G401 (cell line): ENCODE results near the gene QARS1. TPM values are rescaled to one million over a fixed set of nuclear protein-coding genes. Genes with fewer than 3 reads are reported as not detected.

ENCODE experiments used
- DNase-seq: peaks from one replicate; pipeline ENCODE4 v3.0.0-alpha.2; 2015; ENCODE audit warnings: low spot score
- in situ Hi-C: cut with HindIII; loops from 2 replicates; pipeline ENCODE4 v1.10.0; 2016; ENCODE audit warnings: low sequenced_read_pairs, mixed read lengths
- total RNA-seq: library from RNA; depleted of rRNA; stranded (reverse); fragments of >200 nt; shearing (Covaris generic); gene quantifications from 2 replicates; pipeline ENCODE4 v1.2.3, GENCODE V29; 2014

Gene QARS1
- total RNA-seq, 1 experiment from 2014 or later = 274 TPM

GRCh38 chr3:49122022-49122421, 17.5 kb upstream of the QARS1 start:
- in situ Hi-C loops = no loop called here

DNA sequence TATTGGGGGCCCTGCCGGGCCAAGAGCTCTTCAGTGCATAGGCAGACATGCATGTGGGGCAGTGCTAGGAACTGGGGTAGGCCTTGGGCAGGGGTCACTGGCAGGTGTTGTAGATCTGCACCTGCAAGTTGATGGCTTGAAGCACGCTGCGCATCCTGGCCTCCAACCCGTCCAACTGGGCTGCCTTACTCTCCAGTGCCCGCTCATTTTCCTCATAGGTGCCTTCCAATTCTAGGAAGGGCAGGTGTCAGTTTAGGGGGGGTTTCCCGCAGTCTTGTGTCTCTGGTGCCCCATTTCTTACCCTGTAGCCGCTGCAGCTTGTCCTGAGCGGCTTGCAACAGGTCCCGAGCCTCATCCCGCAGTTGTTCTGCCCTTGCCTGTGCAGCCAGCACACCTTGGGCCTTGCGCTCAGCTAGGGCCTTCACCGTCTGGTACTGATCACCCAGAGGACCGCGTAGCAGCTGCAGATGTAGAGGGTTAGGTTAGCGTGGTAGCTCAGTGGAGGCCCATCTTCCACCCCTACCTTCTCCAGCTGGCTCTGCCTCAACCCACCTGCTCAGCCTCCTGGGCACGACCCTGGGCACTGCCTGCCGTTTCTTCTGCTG, 16.7 kb upstream of the QARS1 start:
- in situ Hi-C loops = no loop called here
- DNase-seq = no peak

More at GRCh38 chr3:49122022-49122421, 17.5 kb upstream of the QARS1 start:
- no peak for DNase-seq

DNA sequence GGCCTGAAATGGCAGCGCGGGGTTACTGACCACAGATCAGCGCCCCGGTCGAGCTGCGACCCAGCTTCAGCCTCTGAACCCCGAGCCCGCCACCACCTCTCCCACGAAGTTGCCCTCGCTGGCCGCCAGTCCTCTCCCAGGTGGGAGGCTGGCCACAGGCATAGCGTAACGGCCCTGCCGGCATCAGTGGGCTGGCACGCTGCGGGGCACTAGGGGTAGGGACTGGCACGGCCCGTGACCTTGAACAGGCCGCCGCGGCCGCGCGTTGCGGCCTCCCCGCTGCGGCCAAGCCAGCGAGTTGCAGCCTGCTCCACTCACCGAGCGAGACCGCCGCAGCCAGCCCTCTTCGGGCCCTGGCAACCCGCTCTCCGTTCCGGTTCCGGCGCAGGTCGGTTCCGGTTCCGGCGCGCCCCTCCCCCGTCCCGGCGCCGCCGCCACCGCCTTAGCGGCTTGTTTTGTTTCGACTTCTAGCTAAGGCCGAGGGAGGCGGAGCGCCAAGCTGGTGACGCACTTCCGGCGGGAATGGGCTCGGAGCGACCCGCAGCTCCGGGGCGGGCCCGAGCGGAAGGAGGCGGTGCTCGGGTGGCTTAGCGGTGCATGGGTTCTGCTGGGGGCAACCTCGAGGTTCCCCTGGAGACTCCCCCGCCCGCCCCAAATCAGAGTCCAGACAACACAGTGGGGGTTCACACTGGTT, 16.0 kb upstream of the QARS1 start, which contains the start of gene USP19:
USP19 (minus strand) TSS at position 386 of the 694 bp plus-strand sequence. CDS start 1,678 bp downstream, outside the sequence.
- DNase-seq = peak; percentile 96
- in situ Hi-C loops = no loop called here

GRCh38 chr3:49120096-49120437, 15.5 kb upstream of the QARS1 start:
- in situ Hi-C loops = no loop called here

DNA sequence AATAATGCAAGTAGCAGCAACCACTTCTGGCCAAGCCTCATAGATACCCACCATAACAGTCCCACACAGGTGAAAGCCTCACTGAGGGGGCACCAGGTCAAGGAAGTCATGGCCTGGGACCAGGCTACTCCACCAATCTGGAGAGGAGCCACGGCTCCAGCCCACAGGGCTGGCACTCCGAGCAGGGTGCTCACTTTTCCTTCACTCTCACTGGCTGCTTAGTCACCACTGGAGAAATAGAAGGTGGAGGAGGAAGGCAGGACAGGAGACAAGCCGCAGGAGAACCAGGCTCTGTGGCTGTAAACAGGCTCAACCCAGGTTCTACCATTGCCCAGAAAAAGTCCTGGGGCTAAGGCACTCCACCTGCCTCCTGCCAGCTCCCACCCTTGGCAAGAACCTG, 14.9 kb upstream of the QARS1 start:
- no peak for DNase-seq
- in situ Hi-C loops = no loop called here

More at GRCh38 chr3:49120096-49120437, 15.5 kb upstream of the QARS1 start:
- DNase-seq = no peak

DNA sequence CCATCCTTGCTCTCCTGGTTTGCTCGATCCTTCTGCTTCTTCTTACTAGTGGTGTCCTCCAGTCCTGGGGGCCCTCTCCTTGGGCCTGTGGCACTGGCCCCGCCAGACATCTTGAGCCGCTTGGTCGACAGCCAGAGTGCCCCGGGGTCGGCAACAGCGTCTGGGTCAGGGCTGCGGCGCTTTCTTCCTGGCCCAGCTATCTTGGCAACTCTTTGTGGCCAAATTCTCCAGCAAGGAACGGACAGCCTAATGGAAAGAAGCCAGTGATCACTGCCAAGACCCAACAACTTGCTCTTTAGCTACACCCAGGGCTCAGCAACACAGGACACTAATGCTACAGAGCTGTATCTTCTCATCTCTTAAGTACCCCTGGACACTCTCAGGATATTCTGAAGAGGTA, 14.5 kb upstream of the QARS1 start:
- no peak for DNase-seq
- in situ Hi-C loops = no loop called here

DNA sequence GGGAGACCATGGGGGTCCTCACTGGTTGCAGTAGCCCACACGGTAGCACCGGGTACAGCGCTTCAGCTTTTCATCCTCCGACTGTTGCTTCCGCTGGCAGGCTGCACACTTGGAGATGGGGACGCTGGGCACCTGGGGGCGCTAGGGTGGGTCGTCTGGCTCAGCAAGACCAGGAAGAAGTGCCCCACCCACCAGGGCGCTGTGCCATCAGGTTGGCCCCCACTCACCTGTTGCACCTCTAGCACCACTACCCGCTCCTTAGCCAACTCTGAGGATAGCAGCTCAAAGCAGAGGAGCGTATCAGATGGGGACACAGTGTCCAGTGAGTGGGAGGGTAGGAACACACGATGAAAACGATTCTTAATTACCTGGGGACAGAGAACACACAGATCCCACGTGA, 7.7 kb upstream of the QARS1 start:
- in situ Hi-C loops = no loop called here

GRCh38 chr3:49111347-49111746, 6.8 kb upstream of the QARS1 start:
- DNase-seq = no peak
- in situ Hi-C loops = no loop called here

More for the DNA sequence above, 7.7 kb upstream of the QARS1 start:
- DNase-seq = no peak

DNA sequence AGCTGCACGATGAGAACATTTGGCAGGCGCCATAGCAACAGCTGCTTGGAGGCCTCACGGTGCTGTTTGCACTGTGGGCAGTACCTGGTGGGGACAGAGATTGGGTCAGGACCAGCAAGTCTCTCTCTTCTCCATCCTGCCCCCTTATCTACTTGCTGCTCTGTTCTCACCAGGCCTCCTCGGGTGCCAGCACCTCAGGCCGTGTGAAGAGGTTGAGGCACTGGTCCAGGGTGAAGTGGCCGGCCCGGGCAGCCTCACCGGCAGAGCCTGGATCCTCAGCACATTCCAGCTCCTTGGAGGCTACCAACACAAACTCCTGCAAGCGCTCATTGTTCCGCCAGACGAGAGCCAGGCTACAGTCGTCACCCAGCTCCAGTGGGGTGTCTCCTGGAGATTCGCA, 6.2 kb upstream of the QARS1 start:
- in situ Hi-C loops = no loop called here
- no peak for DNase-seq

- DNase-seq = no peak
- in situ Hi-C loops = no loop called here
Measured at GRCh38 chr3:49108346-49108745, 3.8 kb upstream of the QARS1 start.

DNA sequence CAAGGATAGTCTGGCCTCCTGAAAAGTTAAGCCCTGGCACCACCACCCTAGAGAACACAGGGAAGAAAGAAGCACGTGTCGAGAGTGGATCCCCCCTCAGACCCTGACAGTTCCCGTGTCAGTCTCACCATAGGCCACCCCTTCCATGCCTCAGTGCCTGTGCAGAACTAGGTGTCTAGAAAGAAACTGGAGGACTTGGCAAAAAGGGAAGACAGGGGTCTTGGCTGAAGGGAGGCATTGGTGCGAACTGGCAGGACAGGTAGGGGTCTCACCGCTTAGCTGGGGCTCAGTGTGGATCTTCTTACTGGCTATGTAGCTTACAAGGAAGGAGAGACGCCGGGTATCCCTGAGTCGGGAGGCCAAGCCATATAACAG, 518 bp downstream of the QARS1 start:
- no peak for DNase-seq
- in situ Hi-C loops = no loop called here

DNA sequence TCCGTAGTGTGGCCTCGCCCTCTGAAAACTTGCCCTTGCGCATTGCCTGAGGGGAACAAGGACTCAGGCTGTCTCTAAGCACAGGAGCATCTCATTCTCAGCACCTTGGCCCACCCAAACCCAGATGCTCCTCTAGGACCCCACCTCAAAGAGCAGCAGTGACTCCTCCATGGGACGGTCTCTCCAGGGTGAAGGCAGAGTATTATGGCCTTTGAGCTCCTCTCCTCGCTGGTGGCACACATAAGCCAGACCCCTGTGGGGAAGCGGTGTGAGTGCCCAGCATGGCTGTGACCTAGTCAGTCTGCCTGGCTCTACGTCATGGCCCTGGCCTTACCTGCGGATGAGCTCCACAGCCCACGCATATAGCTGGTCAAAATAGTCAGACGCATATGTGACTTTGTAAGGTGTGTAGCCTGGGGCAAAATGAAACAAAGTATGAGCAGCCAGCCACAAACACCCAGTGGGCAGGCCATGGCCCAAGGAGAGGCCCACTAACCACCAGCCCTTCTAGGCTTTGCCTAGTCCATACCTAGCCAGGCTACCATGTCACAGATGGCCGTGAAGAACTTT, 4.4 kb downstream of the QARS1 start:
- no peak for DNase-seq
- in situ Hi-C loops = no loop called here

DNA sequence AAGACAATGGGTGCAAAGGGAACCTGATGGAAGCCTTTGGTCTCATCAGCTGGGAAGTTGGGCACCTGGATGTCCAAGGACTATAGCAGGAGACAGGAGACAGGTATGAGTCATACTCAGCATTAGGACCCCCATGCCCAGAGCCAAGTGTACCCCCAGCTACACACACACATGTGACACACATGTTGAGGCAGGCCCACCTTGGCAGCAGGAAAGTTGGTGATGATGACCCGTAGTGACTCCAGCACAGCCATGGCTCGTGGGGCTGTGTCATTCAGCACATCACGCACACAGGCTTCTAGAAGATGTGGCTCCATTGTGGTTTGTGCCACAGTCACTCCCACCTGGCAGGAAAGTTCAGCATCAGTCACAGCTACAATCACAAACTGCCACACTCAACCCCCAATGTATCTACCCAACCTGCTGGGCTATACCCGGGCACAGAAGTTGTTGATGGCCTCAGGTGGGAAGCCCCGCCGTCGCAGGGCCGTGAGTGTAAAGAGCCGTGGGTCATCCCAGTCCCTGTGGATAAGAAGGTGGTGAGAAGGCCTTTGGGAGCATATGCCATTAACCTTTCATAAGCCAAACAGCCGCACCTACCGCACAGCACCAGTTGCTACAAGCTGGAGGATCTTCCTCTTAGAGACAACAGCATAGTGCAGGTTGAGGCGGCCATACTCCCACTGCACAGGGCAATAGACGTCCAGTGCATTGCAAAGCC, 5.5 kb downstream of the QARS1 start:
- in situ Hi-C loops = no loop called here

DNA sequence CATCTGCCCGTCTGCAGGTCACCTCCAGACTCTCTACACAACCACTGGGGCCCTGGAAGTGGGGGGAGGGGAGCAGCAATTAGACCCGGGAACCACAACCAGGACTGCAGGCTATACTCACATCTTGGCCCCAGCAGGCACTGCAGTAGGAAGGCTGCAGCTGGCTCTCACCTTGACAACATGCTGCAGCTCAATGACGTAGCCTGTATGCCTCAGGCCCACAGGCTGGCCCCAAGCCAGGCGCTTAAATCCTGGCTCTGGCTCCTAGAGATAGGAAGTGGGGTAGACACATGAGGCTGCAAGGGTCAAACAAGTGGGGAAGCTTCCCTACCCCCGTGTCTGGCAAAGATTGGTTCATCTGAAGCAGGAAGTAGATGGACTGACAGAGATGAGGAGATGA, 6.1 kb downstream of the QARS1 start:
- in situ Hi-C loops = no loop called here
- DNase-seq = no peak

More for the DNA sequence above, 5.5 kb downstream of the QARS1 start:
- no peak for DNase-seq

GRCh38 chr3:49093853-49094767, 10.4 kb downstream of the QARS1 start, which contains the start of gene QRICH1:
QRICH1 (minus strand) TSS chr3:49094071; CDS start chr3:49077017, 17,054 bp downstream.
- in situ Hi-C loops = no loop called here

GRCh38 chr3:49092938-49093852, 11.4 kb downstream of the QARS1 start:
- peak; percentile 69 for DNase-seq
- in situ Hi-C loops = no loop called here

More at GRCh38 chr3:49093853-49094767, 10.4 kb downstream of the QARS1 start, which contains the start of gene QRICH1:
- peak; percentile 98 for DNase-seq

DNA sequence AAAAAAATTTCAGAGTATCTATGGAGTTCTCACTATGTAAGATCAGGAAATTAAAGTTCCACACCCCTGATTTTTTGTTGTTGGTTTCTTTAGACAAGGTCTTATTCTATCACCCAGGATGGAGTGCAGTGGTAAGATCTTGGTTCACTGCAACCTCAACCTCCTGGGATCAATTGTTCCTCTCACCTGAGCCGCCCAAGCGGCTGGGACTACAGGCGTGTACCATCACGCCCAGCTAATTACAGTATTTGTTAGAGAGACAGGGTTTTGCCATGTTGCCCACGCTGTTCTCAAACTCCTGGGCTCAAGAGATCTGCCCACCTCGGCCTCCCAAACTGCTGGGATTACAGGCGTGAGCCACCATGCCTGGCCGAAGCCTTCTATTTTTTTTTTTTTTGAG, 23.1 kb downstream of the QARS1 start:
- in situ Hi-C loops = loop anchor here (5.0 kb wide), 1 partner anchor 34 kb away; no protein-coding TSS in a partner anchor
- DNase-seq = no peak

DNA sequence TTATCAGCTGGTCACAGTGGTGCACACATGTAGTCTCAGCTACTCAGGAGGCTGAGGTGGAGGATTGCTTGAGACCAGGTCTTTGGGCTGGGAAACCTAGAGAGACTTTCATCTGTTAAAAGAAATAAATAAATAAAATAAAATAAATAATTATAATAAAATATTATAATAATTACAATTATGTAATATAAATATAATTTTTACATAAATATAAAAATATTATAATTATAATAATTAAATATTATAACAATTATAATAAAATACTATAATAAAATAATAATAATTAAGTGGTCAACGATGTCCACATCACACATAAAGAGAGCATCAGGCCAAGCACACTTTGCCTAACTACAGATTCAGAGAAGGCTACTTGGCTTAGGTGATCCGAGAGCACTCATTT, 25.3 kb downstream of the QARS1 start:
- in situ Hi-C loops = no loop called here
- no peak for DNase-seq
